LNCaP clone FGC (cell line): ENCODE results near the gene CMIP.

ENCODE experiments used
- DNase-seq: peaks from one replicate; pipeline ENCODE4 v3.0.0-alpha.2; 2011; ENCODE audit warnings: low read depth
- H3K4me3 ChIP-seq: 2 replicates; pipeline ENCODE4 v1.5.1; 2011; ENCODE audit warnings: mild to moderate bottlenecking, low read depth, low read length, control low read depth
- TF ChIP-seq, protein P1 (sequence below): IDR thresholded peaks from 2 replicates; pipeline ENCODE4 v1.5.1; 2012; ENCODE audit warnings: mild to moderate bottlenecking; ENCODE audit not compliant: control insufficient read depth, insufficient read depth; ENCODE audit errors: extremely low read depth

CMIP gene

DNA sequence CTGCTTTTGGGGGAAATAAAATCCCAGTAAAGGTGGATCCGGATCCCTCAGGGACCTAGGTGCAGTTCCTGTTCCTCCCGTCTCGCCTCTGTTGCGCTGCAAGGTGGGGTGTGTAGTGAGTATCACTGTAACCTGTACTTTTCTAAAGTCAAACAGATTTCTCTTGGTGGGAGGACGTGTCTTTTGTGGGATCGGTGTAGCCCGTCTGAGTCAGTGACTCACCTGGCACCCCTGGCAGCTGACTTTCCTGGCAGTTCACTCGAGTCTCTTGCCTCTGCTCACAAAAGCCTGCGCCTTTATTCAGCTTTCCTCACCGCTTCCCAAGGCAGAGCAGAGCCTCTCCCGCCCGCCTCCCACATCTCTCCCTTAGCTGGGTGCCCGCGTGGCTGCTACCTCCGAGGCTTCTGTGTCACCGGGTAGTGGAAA, 85.7 kb downstream of the CMIP start:
- no peak for DNase-seq
- no peak overlapping the region for H3K4me3 ChIP-seq
- TF ChIP-seq, protein P1, sequence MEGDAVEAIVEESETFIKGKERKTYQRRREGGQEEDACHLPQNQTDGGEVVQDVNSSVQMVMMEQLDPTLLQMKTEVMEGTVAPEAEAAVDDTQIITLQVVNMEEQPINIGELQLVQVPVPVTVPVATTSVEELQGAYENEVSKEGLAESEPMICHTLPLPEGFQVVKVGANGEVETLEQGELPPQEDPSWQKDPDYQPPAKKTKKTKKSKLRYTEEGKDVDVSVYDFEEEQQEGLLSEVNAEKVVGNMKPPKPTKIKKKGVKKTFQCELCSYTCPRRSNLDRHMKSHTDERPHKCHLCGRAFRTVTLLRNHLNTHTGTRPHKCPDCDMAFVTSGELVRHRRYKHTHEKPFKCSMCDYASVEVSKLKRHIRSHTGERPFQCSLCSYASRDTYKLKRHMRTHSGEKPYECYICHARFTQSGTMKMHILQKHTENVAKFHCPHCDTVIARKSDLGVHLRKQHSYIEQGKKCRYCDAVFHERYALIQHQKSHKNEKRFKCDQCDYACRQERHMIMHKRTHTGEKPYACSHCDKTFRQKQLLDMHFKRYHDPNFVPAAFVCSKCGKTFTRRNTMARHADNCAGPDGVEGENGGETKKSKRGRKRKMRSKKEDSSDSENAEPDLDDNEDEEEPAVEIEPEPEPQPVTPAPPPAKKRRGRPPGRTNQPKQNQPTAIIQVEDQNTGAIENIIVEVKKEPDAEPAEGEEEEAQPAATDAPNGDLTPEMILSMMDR: no peak

DNA sequence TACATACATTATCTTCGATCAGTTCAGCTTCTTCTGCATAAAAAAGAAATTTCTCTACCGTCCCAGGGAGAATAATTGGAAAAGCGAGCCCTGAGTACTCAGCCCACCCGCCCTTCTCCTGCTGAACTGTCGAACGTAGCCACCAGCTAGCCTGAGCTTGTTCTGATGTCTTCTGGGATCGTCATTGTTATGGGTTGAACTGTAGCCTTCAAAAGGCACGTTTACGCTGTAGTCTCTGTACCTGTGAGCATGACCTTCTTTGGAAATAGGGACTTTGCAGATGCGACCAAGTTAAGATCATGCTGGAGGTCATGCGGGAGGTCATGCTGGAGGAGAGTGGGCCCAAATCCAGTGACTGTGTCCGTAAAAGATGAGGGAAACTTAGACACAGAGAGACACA, 86.2 kb downstream of the CMIP start:
- DNase-seq: no peak
- H3K4me3 ChIP-seq: no peak overlapping the region
- TF ChIP-seq, protein P1: no peak

DNA sequence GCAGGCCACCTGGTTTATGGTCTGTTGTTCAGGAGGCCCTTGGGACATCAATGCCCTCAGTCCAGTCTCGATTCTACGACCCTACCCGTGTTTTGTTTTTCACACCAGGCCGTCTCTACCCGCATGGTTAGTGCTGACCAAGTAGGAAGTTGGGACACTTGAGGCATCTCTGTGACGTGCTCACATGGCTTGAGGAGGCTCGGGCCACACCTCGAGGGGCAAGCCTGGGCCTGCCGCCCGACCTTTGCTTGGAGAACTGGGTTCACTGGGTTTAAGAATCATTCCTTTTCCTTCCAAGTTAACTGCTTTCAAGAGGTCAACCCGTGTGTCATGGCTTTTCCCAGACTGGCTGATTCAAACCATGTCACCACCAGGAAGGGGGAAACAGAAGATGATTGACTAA, 86.8 kb downstream of the CMIP start:
- no peak overlapping the region for H3K4me3 ChIP-seq
- TF ChIP-seq, protein P1: no peak
- no peak for DNase-seq

DNA sequence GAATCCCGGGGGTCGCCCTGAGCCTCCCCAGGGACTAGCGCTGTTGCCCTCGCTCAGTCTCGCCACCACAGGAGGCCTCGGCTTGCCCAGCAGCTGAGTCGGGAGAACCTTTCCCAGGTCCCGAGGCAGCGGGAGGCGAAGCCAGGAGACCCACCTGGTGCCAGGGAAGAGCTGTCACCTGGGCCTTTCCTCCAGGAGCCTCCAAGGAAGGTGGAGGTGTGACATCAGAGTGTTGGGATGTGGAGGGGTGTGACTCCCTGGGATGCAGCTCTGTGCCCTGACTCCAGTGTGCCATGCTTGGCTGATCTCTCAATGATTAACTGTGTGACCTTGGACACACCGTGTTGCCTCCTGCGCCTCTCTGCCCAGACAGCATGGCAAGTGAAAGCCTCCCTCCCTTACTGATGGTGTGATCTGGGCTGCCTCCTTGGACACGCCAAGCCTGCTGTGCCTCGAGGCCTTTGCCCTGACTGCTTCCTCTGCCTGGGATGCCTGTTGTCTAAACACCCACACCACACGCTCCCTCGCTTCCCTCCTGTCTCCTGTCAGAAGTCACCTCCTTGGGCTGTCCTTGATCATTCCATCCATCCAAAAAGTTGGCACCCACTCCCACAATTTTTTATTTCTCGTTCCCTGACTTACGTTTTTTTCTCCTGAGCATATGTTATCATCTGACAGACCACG, 88.0 kb downstream of the CMIP start:
- TF ChIP-seq, protein P1: no peak

DNA sequence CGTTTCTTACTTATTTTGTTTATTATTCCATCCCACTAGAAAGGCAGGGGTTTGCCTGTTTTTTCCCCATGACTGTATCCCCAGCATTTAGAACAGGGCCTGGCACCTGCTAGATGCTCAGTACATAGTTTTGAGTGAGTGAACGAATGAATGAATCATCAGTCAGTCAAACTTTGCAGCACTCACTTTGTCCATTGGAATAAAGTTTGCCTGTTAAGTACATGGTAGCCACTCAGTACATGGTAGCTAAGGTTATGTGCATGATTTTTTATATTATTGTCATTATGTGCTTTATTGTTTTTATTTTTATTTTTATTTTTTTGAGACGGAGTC, 88.5 kb downstream of the CMIP start:
- TF ChIP-seq, protein P1: no peak

More for the DNA sequence above, 88.0 kb downstream of the CMIP start:
- no peak overlapping the region for H3K4me3 ChIP-seq
- DNase-seq: no peak

DNA sequence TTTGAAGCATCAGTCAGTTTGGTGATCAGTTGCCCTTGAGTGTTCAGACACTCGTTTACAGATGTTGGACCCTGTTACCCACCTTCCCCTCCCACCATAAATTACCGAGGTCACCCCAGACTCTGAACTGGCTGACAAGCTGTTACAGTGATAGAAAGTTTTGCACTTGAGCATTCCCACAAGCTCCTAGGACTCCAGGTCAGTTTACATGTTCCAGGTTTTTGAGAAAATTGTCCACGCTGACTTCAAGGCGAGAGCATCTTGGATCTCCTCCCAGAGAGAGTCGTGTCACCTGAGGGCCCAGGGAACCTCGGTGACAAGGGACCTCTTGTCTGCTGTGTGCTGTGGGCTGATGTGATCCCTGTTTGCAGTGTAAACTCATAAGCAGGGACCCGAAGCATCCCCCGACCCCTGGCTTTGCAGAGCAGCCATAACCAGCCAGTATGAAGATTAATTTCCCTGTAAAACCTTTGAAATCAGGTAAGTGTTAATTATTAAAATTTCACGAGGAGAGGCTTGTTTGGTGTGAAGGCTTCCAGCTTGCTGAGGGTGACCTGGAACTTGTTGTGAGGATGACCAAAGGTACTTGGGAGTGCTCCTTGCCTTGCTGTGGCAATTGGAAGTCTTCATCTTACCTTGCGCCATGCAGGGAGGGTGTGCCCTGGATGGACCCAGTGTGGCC, 91.2 kb downstream of the CMIP start:
- TF ChIP-seq, protein P1: no peak
- DNase-seq: no peak
- no peak overlapping the region for H3K4me3 ChIP-seq

More for the DNA sequence above, 88.5 kb downstream of the CMIP start:
- no peak overlapping the region for H3K4me3 ChIP-seq
- no peak for DNase-seq
